GM21825 (cell line): ENCODE results near the gene IGFL4.
"Not testable (repeated sequence)": the region's sequence is repeated elsewhere in the genome, so short reads cannot be mapped to it uniquely, and the experiment has no call there.

Experiments
- ATAC-seq: cut with Tn5 transposase; IDR thresholded peaks from one replicate; pipeline ENCODE4 v1.9.1; 2021; ENCODE audit warnings: mild to moderate bottlenecking, moderate library complexity; ENCODE audit not compliant: unreplicated experiment

IGFL4 gene

GRCh38 chr19:46040952-46041500 lies at the start of gene IGFL4:
Gene IGFL4, minus strand, starts transcription at chr19:46041002. Its CDS starts 40 bp downstream, at chr19:46040962.
- no peak for ATAC-seq

- ATAC-seq = no peak
Observed at GRCh38 chr19:46090444-46090843, 49.6 kb upstream of the IGFL4 start.

GRCh38 chr19:46089432-46089831 lies 48.6 kb upstream of the IGFL4 start:
- ATAC-seq = no peak

- ATAC-seq = no peak
Observed at GRCh38 chr19:46088101-46088500, 47.3 kb upstream of the IGFL4 start.

GRCh38 chr19:46085888-46086287 lies 45.1 kb upstream of the IGFL4 start:
- ATAC-seq = no peak

GRCh38 chr19:46082728-46083050 lies 41.9 kb upstream of the IGFL4 start:
- no peak for ATAC-seq

- no peak for ATAC-seq
Observed at GRCh38 chr19:46081928-46082727, 41.3 kb upstream of the IGFL4 start.

- ATAC-seq = no peak
Observed at GRCh38 chr19:46080561-46080960, 39.8 kb upstream of the IGFL4 start.

GRCh38 chr19:46079576-46079975 lies 38.8 kb upstream of the IGFL4 start:
- ATAC-seq = no peak

GRCh38 chr19:46078573-46079332 lies 38.0 kb upstream of the IGFL4 start:
- not testable (repeated sequence) for ATAC-seq

GRCh38 chr19:46077815-46078167 lies 37.0 kb upstream of the IGFL4 start:
- no peak for ATAC-seq

- no peak for ATAC-seq
Observed at GRCh38 chr19:46076951-46077814, 36.4 kb upstream of the IGFL4 start.

GRCh38 chr19:46076031-46076880 lies 35.5 kb upstream of the IGFL4 start:
- ATAC-seq = no peak

GRCh38 chr19:46073268-46073922 lies 32.6 kb upstream of the IGFL4 start:
- ATAC-seq = no peak

GRCh38 chr19:46069806-46070341 lies 29.1 kb upstream of the IGFL4 start:
- ATAC-seq = no peak

GRCh38 chr19:46068345-46069258 lies 27.8 kb upstream of the IGFL4 start:
- no peak for ATAC-seq

- no peak for ATAC-seq
Observed at GRCh38 chr19:46067691-46068090, 26.9 kb upstream of the IGFL4 start.

GRCh38 chr19:46066471-46066870 lies 25.7 kb upstream of the IGFL4 start:
- ATAC-seq = no peak
